Bone marrow (tissue), 2 donors: Measurements from ENCODE around the gene DDTL.
"Not testable (repeated sequence)": the region's sequence is repeated elsewhere in the genome, so short reads cannot be mapped to it uniquely, and the experiment has no call there.

Experiments
- DNase-seq, 2 donors: peaks; one replicate each; lab custom pipeline; 2025; lab: John Stamatoyannopoulos, UW

The DDTL gene

DNA sequence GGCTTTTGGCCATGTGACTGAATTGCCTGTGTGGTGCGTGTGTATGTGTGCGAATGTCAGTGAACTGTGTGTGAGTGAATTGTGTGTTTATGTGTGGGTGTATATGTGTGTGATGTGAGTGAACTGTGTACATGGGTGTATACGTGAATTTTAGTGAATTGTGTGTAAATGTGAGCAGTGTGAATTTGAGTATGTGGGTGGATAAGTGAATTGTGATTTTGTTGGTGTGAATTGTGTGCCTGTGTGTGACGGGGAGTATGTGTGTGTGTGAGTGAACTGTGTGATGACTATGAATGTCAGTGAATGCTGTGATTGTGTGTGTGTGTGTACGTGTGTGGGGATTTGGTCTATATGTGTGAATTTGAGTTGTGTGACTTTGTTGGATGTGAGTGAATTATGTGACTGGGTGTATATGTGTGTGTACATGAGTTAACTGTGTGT, 3.5 kb downstream of the DDTL start:
- no peak for DNase-seq

DNA sequence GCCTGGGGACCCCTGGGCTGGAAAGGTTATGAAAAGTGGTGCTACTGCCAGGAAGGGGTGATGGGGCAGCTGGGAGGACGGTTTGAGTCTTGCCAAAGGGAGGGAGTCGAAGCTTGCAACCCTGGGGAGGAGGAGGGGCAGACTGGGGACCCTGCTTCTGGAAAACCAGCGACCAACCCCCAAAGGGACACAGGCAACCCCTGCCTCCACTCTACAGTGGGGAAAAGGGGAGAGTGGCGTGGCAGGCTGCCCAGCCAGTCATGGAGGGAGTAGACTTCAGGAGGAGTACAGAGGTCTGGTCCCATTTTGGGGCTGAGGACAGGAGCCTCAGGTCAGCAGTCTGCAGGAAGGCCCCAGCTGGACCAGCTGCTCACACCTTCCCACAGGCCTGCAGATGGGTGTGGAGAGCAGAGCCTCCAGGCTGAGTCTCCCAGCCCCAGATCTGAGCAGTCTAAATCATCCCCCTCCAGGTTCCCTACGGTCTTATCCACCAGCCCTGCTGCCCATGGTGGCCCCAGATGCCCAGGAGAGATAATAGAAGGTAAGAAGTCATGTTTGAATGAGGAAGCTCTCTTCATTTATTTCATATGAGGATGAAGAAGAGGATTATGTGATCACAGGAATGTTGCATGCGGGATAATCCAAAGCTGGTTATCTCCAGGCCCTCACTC, 4.3 kb downstream of the DDTL start:
- DNase-seq: no peak

DNA sequence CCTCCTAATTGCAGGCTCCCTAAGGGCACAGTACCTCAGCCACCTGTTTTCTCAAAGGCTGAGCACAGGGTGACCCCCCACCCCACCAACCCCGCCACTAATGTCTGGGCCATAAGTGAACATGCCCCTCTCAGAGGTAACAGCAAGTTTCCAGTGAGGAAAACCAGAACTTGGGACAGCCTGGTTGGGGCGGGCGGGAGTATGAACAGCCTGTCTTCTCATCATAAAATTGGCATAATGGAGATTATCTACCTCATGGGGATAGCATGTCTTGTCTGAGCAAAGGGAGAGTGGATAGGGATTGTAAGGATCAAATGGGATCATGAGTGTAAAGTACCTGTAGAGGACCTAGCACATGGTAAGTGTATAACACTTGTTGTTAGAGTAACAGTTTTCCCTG, 5.2 kb downstream of the DDTL start:
- DNase-seq: not testable (repeated sequence)

DNA sequence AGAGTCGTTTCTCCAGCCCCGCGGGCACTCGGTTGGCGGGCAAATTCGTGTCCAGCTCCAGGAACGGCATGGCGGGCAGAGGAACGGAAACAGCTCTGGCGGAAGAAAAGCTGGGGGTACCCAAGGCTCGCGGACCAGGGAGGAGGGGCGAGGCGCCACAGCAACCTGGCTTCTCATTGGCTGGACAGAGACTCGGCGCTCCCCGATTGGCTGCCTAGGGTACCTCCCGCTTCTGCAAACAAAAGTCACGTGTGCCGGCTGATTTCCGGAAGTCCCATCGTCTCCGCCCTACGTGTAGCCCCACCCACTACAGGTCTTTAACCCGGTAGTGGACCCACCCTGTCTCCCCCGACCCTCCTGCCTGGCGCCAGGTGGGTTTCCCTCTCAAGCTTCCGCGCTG, 7.7 kb downstream of the DDTL start, which contains the start of gene DDT:
TSS of gene DDT (minus strand) at position 97 of the 400 bp plus-strand sequence. CDS start at position 70, 27 bp downstream.
- not testable (repeated sequence) for DNase-seq

DNA sequence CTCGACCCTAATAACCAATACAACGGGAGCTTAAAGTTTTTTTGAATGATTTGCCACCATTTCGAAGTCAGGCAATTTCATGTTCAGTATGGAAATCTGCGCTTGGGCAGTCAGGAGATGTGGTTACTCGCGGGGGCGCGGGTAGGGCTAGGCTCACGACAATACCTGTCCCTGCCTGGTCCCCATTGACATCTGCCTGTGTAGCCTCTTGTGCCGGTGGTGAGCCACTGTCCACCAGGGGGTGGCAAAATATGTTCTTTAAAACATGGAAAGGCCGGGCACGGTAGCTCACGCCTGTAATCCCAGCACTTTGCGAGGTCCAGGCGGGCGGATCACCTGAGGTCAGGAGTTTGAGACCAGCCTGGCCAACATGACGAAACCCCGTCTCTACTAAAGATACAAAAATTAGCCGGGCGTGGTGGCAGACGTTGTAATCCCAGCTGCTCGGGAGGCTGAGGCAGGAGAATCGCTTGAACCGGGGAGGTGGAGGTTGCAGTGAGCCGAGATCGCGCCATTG, 8.2 kb downstream of the DDTL start:
- not testable (repeated sequence) for DNase-seq

DNA sequence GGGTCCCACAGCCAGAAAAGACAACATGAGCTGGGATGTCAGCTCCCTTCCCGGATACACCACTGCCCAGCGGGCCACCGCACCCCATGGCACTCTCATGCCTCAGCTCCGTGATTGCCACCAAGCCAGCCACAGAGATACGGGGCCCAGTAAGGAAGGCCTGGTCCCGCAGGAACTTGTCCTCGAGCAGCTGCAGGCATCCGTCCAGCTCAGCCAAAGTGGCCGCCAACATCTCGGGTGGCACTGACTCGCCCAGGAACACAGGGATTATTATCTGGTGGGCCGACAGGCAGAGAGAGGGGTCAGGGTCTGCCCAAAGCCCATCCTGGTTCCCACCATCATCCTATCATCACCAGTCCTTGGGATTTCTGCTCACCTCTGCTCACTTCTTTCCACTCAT, 10.6 kb downstream of the DDTL start:
- not testable (repeated sequence) for DNase-seq

DNA sequence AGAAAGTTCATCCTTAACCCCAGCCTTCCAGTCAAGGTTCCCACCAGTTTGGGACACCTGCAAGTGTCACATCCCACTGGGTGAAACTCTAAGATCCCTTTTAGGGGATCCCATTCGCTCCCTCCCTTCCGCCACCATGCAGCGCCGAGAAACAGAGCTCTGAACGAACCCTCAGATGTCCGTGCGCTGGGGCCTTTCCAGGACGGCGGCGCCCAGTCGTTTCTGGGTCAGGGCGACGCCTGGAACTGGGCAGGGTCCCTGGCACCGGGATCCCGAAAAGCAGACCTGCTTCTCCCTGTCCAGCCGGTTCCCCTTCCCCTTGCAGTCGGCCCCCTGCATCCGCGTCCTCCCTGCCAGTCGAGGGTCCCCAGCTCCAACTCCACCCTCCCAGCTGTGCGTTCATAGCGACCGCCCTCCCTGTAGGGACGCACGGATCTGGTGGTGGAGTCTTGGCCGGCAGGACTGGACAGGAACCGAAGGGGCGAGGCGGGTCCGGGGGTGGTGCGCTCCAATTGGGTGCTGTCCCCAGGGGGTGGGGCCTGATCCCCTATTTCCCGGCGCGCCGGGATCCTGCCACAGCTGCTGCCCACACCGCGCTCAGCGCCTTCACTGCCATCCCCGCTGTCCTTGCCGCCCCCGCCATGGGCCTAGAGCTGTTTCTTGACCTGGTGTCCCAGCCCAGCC, 13.0 kb downstream of the DDTL start, which contains the start of gene GSTT2:
TSS of gene GSTT2 (plus strand) at position 578 of the 684 bp plus-strand sequence.
- DNase-seq: not testable (repeated sequence)

DNA sequence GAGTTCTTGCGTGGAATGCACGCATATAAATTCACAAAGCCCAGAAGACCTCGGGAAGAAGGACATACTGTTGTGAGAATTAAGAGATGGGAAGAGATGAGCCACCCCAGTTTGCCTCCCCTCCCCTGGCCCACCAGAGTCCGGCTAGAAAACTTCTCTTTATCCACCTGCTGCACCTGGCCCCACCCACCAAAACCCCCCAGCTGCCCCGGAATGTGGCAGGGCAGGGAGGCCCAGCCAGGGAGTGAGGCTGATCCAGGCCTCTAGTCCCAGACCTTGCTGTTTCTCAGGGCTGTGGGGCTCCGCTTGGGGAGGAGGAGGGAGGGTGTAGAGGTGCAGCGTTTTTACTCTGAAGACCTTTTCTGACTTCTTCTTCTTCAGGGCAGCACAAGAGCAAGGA, 13.9 kb downstream of the DDTL start:
- not testable (repeated sequence) for DNase-seq

DNA sequence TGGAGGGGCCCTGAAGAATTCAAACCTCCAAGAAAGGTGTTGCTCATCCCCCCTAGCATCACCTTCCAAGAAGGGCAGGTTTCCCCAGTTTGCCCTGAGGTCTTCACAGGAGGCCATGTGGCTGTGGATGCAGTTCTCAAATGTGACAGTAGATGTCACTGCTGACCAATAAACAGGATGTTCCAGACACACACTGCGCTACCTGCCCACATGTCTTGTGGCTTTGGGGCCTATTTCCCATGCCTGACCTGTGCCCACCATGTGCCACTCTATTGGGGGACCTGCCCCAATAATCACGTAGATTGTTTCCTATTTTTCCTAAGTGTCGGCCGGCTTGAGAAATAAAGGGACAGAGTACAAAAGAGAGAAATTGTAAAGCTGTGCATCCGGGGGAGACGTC, 17.7 kb downstream of the DDTL start:
- peak in 1 of 2 donors; percentile 9 for DNase-seq

DNA sequence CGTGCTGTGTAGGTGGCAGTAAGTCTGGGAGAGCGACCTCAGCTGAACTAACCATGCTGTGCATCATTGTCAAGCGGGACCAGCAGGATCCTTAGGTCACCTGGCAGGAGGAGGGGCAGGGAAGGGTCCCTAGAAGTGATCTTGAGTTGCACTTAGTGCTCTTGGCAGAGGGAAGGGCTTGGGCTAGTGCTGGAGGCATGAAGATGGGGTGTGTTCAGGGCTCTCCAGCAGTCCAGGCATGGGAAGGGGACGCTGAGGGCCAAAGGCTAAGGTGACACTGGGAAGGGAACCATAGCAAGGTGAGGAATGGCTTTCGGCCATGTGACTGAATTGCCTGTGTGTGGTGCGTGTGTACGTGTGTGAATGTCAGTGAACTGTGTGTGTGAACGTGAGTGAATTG, 19.4 kb downstream of the DDTL start:
- not testable (repeated sequence) for DNase-seq

DNA sequence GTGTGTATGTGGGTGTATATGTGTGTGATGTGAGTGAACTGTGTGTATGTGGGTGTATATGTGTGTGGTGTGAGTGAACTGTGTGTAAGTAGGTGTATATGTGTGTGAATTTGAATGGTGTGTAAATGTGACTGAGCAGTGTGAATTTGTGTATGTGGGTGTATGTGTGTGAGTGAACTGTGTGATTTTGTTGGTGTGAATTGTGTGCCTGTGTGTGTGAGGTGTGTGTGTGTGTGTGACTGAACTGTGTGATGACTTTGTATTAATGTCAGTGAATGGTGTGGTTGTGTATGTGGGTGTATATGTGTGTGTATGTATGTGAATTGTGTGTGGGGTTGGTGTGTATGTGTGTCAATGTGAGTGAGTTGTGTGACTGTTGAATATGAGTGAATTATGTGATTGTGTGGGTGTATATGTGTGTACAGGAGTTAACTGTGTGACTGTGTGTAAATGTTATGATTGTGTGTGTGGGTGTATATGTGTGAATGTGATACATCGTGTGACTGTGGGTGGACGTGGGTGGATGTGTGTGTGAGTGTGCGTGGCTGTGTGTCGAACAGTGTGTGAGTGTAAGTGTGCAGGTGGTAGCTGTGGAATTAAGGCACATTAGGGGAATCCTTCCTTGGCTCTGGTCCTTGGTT, 20.0 kb downstream of the DDTL start:
- not testable (repeated sequence) for DNase-seq

DNA sequence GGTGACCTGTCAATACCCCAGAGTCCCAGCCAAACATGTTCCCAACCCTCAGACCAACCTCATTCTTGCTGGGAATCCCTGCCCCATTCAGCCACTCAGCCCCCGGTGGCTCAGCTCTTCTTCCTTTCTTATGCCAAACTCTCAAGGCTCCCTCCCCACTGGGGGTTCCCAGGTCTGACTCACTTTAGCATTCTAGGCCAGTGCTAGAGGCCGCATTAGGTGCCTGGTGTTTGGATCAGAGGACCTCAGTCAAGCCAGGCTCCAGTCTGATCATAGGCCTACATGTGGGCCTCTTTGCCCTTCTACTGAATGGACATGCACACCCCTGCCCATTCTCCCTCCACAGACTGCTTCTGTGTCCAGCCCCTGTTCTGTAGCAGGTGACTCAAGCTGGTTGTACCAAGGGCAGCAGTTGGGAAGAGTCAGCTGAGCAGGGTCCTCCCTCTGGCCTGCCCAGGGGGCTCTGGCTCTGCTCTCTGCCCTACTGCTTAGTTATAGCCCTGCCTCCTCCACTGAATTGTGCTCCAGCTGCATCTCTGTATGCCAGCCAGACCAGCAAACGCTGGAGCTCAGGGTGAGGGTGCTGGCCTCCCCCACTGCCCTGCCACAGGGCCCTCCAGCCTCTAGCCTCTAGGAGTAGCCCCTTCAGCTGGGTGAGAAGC, 23.0 kb downstream of the DDTL start:
- DNase-seq: not testable (repeated sequence)

DNA sequence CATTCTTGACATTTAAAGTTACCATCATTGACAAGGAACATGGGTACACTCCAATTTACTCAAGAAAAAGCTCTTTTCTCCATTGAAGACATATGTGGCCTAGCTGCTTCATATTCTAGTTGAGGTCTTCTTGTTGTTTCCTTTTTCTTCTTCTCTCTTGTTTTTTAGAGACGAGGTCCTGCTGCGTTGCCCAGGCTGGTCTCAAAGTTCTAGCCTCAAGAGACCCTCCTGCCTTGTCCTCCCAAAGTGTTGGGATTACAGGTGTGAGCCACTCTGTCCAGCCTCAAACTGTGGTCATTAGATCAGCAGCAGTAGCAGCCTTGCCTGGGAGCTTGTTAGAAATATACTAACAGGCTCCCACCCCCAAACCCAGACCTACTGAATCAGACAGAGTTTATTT, 26.4 kb downstream of the DDTL start:
- DNase-seq: not testable (repeated sequence)

DNA sequence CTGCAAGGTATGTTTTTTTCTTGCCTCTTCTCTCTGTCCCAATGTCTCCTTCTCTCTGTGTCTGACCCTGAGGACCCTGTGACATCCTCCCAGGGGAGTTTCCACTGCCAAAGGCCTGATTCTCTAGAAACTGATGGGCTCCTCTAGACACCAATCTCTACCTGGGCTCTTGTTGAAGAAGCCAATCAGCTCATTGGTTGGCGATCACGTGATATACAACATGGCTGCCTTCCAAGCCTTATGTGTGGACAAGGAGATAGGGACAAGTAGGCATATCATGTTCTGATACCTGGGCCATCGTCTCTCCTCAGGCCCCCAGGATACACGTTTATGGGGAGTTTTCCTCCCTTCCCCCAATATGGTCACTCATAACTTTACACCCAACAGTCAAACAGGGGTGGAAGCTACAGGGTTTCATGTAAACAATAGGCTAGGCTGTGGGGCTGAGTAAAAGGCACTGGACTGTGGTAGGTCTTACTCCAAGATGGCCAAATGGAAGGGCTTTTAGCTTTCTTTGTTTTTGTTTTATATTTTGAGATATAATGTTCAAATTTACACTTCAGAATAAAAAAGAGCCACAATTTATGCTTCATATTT, 27.0 kb downstream of the DDTL start:
- DNase-seq: not testable (repeated sequence)

DNA sequence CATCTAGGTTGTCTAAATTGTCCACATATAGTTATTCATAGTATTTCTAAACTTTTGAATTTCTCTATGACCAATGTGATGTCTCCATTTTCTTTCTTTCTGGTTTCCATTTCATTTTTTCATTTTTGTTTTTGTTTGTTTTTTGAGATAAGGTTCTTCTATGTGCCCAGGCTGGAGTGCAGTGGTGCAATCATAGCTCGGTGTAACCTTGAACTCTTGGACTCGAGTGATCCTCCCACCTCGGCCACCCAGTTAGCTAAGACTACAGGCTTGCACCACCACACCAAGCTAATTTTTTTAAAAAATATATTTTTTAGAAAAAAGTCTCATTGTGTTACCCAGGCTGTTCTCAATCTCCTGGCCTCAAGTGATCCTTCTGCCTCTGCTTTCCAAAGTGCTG, 30.4 kb downstream of the DDTL start:
- no peak for DNase-seq

DNA sequence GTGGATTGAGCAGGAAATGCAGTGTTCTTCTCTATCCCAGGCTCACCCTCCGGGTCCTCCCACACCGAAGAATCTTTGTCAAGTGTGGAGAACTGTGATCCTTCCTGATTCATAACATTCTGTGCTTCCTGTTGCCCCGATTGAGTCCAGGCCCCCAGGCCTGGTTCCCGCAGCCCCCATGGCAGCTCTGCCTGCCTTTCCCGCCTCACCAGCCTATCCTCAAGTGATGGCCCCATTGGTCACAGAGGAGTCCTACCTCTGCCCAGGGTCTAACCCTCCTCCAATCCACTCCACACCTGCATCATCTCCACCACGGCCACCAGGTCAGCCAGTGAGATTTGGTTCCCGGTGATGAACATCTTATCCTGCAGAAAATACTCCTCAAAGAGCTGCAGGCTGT, 33.1 kb downstream of the DDTL start:
- DNase-seq: not testable (repeated sequence)

DNA sequence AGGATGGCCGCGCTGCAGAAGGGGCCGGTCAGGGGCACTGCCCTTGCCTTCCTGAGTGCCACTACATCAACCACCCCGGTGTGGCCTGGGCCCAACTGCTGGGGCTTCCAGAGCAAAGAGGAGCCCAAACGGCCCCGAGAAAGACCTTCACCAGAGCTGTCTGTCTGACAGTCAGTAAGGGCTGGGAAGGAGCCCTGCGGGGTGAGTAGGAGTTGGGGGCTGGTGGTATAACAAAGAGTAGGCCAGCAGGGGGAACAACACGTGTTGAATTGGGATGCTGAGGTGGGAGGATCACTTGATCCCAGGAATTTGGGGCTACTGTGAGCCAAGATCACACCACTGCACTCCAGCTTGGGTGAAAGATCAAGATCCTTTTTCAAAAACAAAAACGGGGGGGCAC, 34.6 kb downstream of the DDTL start:
- DNase-seq: no peak

DNA sequence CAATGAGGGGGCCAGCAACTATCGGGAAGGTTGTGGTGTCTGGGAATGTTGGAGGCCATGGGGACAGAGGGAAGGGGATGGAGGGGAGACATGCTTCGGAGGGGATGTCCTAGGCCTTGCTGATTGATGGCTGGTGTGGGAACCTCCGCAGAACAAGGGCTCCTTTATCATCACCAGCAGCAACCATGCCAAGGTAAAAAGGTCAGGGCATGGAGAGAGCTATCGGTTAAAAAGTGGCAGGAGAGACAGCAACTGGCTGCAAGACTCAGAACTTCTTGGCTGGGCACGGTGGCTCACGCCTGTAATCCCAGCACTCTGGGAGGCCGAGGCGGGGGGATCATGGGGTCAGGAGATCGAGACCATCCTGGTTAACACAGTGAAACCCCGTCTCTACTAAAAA, 35.6 kb downstream of the DDTL start:
- no peak for DNase-seq

DNA sequence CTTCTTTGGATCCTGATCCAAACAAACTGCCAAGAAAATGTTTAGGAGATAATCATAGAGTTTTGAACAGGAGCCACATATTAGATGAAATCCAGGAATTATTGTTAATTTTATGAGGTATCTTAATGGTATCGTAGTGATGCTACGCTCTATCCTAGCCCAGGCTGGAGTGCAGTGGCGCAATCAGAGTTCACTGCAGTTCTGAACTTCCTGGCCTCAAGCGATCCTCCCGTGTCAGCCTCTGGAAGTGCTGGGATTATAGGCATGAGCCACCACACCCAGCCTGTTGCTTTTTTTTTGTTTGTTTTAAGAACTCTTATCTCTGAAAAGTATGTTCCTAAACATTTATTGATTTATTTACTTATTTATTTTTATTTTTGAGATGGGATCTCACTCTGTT, 36.2 kb downstream of the DDTL start:
- no peak for DNase-seq

DNA sequence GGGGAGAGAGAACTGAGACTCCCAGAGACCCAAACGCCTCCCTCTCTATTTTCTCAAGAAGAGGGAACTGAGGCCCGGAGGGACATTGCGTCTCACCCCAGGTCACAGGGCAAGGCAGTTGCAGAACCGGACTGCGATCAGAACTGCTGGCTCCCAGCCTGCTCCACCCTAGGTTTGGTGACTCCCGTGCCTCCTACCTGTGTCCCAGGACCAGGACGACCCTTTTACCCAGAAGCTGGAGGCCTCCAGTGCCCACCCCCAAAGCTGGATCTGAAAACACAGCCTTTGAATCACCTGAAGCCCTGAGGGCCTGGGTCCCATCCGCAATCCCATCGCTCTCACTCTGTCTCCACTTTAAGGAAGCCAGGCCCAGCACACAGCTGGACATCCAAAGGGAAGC, 37.2 kb downstream of the DDTL start:
- DNase-seq: no peak

DNA sequence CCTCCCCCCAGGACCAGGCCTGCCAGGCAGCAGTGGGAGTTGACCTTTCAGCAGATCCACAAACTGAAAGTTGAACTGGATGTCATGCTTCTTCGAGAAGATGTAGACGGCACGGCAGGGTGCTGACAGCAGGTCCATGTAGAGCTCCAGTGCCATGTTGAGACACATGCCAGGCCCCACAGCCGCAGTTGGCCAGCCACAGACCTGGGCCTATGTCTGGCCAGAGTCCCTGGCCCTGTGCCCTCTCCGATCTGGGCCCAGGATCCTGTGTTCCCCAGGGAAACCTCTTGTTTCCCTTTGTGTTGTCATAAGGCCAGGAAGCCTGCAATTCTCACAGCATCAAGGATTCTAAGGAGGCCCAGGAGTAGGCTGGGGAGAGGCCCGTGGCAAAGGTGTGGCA, 38.5 kb downstream of the DDTL start, which contains the start of gene GSTT4:
TSS of gene GSTT4 (minus strand) at position 253 of the 400 bp plus-strand sequence. CDS start at position 156, 97 bp downstream.
- no peak for DNase-seq
